ENCODE data around the gene ZSWIM3. TPM values are rescaled to one million over a fixed set of nuclear protein-coding genes. Genes with fewer than 3 reads are reported as not detected.
A peak's percentile ranks its signal among the peaks of the same experiment; 100 is the strongest.

ZSWIM3 gene
- total and polyA plus RNA-seq, 2 donors (not counting 1 experiment from before 2014, with no cell fraction given), result 3.6 to 7.6 TPM

DNA sequence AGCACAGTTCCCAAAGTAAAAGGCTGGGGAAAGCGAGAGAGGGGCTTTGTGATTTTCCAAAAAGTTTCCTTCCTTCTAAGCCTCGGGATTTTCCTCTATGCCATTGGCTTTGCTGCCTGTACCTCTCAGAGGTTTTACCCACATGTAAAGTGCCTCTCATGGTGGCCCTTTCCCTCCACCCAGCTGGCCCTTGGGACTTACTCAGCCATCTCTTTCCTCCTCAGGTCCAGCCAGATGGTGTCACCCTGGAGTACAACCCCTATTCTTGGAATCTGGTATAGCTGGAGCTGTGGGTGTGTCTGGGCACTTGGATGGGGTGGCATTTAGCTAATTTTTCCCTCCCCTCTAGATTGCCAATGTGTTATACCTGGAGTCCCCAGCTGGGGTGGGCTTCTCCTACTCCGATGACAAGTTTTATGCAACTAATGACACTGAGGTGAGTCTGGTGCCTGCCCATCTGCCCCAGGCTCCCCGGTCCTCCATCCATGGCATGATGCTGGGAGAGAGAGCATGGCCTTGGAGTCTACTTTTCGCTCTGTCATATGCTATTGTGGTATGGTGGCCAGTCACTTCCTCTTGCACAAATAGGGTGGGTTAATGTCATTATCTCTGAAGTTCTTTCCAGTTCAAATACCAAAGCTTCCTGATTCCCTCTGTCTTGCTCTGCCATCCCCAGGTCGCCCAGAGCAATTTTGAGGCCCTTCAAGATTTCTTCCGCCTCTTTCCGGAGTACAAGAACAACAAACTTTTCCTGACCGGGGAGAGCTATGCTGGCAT is 34.8 kb downstream of the ZSWIM3 start:
- no peak overlapping the region for H3K27ac ChIP-seq (ENCODE audit: insufficient read depth, low read length)
- H3K4me2 ChIP-seq (ENCODE audit: extremely low read depth, insufficient read depth, low read length), result peak overlapping the region; percentile 74
- no peaks in the 10 kb centered on the region for H3K9me3 ChIP-seq (ENCODE audit: control insufficient read depth, insufficient read depth, low read depth, low read length)
- H3K4me3 ChIP-seq (replicated peaks in 1 of 4; ENCODE audit: control extremely low read depth in 1 of 4, insufficient read depth in 1 of 4, low read depth in 3 of 4, low read length in 4 of 4), result peak overlapping the region; percentile 77 to 97 (median 84)
- DNase-seq (ENCODE audit: low read depth in 2 of 2), result peak in 1 of 2 donors; percentile 57
- H2AFZ ChIP-seq (ENCODE audit: low read length), result no peak overlapping the region
- peaks cover 22% of the 10 kb centered on the region for H3K36me3 ChIP-seq (ENCODE audit: control insufficient read depth, insufficient read depth, low read length)
- peak overlapping the region; percentile 76 for H3K9ac ChIP-seq (ENCODE audit: insufficient read depth, low read length)
- TF ChIP-seq, protein P1, sequence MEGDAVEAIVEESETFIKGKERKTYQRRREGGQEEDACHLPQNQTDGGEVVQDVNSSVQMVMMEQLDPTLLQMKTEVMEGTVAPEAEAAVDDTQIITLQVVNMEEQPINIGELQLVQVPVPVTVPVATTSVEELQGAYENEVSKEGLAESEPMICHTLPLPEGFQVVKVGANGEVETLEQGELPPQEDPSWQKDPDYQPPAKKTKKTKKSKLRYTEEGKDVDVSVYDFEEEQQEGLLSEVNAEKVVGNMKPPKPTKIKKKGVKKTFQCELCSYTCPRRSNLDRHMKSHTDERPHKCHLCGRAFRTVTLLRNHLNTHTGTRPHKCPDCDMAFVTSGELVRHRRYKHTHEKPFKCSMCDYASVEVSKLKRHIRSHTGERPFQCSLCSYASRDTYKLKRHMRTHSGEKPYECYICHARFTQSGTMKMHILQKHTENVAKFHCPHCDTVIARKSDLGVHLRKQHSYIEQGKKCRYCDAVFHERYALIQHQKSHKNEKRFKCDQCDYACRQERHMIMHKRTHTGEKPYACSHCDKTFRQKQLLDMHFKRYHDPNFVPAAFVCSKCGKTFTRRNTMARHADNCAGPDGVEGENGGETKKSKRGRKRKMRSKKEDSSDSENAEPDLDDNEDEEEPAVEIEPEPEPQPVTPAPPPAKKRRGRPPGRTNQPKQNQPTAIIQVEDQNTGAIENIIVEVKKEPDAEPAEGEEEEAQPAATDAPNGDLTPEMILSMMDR (conservative IDR thresholded peaks at IDR 0.05 in 1 of 2, IDR thresholded peaks at IDR 0.05 in 1 of 2; ENCODE audit: low read depth in 1 of 2, low read length in 2 of 2), result peak in 1 of 2 donors; percentile 28
- no peak for TF ChIP-seq EZH2 (IDR thresholded peaks at IDR 0.05; ENCODE audit: low read length, missing control alignments)
- no peaks in the 10 kb centered on the region for H3K27me3 ChIP-seq (ENCODE audit: control insufficient read depth, insufficient read depth, low read length)
- H3K79me2 ChIP-seq (ENCODE audit: control insufficient read depth, insufficient read depth, low read length), result peaks cover 11% of the 10 kb centered on the region
- no peaks in the 10 kb centered on the region for H4K20me1 ChIP-seq (ENCODE audit: control insufficient read depth, extremely low read depth, insufficient read depth, low read length)
- peaks cover 8% of the 10 kb centered on the region for H3K4me1 ChIP-seq (ENCODE audit: control insufficient read depth, extremely low read depth, insufficient read depth, low read length)

DNA sequence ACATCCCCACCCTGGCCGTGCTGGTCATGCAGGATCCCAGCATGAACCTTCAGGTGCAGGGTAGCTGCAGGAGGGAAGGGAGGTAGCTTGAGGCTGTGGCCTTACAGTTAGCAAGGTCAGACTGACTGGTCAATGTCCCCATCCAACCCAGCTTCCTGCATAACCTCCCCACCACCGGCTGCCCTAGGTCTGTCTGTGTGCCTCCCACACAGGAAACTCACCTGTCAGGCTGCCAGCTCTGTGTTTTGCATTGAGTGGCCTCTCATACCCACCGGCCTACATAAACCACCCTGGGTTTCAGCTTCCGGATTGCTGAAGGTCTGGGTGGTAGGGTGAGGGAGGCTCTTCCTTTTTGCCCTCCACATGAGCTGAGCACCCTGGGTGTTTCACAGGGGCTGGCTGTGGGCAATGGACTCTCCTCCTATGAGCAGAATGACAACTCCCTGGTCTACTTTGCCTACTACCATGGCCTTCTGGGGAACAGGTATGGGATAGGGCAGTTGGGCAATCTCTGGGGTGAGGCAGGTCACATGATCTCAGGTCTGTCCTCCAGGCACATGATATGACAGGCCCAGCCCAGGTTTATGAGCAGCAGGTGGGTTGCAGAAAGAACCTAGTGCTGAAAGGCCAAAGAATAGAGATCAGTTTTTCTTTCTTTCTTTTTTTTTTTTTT is 35.5 kb downstream of the ZSWIM3 start:
- Histone ChIP-seq H3K9ac (ENCODE audit: insufficient read depth, low read length) (no peak overlapping the region), H3K4me3 (replicated peaks in 1 of 4; ENCODE audit: control extremely low read depth in 1 of 4, insufficient read depth in 1 of 4, low read depth in 3 of 4, low read length in 4 of 4) (peak overlapping the region in 2 of 4 experiments; percentile 77 to 91), H3K9me3 (ENCODE audit: control insufficient read depth, insufficient read depth, low read depth, low read length) (no peaks in the 10 kb centered on the region), H3K4me1 (ENCODE audit: control insufficient read depth, extremely low read depth, insufficient read depth, low read length) (peaks cover 8% of the 10 kb centered on the region), H3K27me3 (ENCODE audit: control insufficient read depth, insufficient read depth, low read length) (no peaks in the 10 kb centered on the region), H3K4me2 (ENCODE audit: extremely low read depth, insufficient read depth, low read length) (peak overlapping the region; percentile 13), H3K27ac (ENCODE audit: insufficient read depth, low read length) (peak overlapping the region; percentile 10), H2AFZ (ENCODE audit: low read length) (no peak overlapping the region), H3K79me2 (ENCODE audit: control insufficient read depth, insufficient read depth, low read length) (peaks cover 11% of the 10 kb centered on the region), H3K36me3 (ENCODE audit: control insufficient read depth, insufficient read depth, low read length) (peaks cover 25% of the 10 kb centered on the region), H4K20me1 (ENCODE audit: control insufficient read depth, extremely low read depth, insufficient read depth, low read length) (no peaks in the 10 kb centered on the region)
- TF ChIP-seq, protein P1 (conservative IDR thresholded peaks at IDR 0.05 in 1 of 2, IDR thresholded peaks at IDR 0.05 in 1 of 2; ENCODE audit: low read depth in 1 of 2, low read length in 2 of 2), result no peak
- no peak for TF ChIP-seq EZH2 (IDR thresholded peaks at IDR 0.05; ENCODE audit: low read length, missing control alignments)
- no peak for DNase-seq (ENCODE audit: low read depth in 2 of 2)

DNA sequence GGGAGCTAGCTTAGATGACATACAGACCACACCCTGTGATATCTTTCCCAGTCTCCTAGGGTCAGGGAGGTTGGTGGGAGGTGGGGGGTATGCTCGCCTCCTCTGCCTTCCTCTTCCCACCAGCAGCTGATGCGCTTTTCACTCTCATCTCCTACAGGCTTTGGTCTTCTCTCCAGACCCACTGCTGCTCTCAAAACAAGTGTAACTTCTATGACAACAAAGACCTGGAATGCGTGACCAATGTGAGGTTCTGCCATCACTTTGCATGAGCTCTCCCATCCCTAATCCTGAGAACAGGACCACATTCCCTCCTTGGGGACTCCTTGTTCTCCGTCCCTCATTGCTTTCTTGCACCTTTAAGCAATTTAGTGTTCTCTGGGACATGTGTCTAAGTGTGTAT is 36.4 kb downstream of the ZSWIM3 start:
- peaks cover 11% of the 10 kb centered on the region for H3K79me2 ChIP-seq (ENCODE audit: control insufficient read depth, insufficient read depth, low read length)
- no peaks in the 10 kb centered on the region for H3K9me3 ChIP-seq (ENCODE audit: control insufficient read depth, insufficient read depth, low read depth, low read length)
- H3K4me3 ChIP-seq (replicated peaks in 1 of 4; ENCODE audit: control extremely low read depth in 1 of 4, insufficient read depth in 1 of 4, low read depth in 3 of 4, low read length in 4 of 4), result peak overlapping the region in 1 of 4 experiments; percentile 7
- H3K4me1 ChIP-seq (ENCODE audit: control insufficient read depth, extremely low read depth, insufficient read depth, low read length), result peaks cover 8% of the 10 kb centered on the region
- no peak overlapping the region for H3K27ac ChIP-seq (ENCODE audit: insufficient read depth, low read length)
- peaks cover 25% of the 10 kb centered on the region for H3K36me3 ChIP-seq (ENCODE audit: control insufficient read depth, insufficient read depth, low read length)
- DNase-seq (ENCODE audit: low read depth in 2 of 2), result no peak
- TF ChIP-seq EZH2 (IDR thresholded peaks at IDR 0.05; ENCODE audit: low read length, missing control alignments), result no peak
- TF ChIP-seq, protein P1 (conservative IDR thresholded peaks at IDR 0.05 in 1 of 2, IDR thresholded peaks at IDR 0.05 in 1 of 2; ENCODE audit: low read depth in 1 of 2, low read length in 2 of 2), result no peak
- H4K20me1 ChIP-seq (ENCODE audit: control insufficient read depth, extremely low read depth, insufficient read depth, low read length), result no peaks in the 10 kb centered on the region
- no peak overlapping the region for H3K4me2 ChIP-seq (ENCODE audit: extremely low read depth, insufficient read depth, low read length)
- no peaks in the 10 kb centered on the region for H3K27me3 ChIP-seq (ENCODE audit: control insufficient read depth, insufficient read depth, low read length)
- H3K9ac ChIP-seq (ENCODE audit: insufficient read depth, low read length), result no peak overlapping the region
- no peak overlapping the region for H2AFZ ChIP-seq (ENCODE audit: low read length)

Measured in fibroblast of lung (primary cell).